ENCODE data around the gene ADK.

DNA sequence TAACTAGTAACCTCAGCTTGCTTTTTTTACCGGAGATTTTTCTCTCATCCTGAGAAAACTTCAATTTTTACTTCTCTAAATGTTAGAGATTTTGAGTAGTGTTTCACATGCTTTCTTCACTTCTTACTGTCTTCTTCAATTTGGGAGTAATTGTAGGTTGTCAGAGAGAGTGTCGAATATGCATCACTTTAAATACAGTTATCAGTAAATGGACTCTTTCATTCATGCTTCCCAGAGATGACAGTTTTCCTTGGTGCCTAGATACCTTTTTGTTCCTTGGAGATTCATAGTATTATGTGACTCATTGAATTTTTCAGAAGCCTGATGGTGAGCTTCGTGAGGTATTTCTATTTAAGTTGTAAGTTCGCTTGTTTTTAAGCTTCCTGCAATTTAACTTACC is 169.7 kb downstream of the ADK start:
- TF ChIP-seq POLR2A (IDR thresholded peaks at IDR 0.05), result no peak
- TF ChIP-seq, protein P1, sequence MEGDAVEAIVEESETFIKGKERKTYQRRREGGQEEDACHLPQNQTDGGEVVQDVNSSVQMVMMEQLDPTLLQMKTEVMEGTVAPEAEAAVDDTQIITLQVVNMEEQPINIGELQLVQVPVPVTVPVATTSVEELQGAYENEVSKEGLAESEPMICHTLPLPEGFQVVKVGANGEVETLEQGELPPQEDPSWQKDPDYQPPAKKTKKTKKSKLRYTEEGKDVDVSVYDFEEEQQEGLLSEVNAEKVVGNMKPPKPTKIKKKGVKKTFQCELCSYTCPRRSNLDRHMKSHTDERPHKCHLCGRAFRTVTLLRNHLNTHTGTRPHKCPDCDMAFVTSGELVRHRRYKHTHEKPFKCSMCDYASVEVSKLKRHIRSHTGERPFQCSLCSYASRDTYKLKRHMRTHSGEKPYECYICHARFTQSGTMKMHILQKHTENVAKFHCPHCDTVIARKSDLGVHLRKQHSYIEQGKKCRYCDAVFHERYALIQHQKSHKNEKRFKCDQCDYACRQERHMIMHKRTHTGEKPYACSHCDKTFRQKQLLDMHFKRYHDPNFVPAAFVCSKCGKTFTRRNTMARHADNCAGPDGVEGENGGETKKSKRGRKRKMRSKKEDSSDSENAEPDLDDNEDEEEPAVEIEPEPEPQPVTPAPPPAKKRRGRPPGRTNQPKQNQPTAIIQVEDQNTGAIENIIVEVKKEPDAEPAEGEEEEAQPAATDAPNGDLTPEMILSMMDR (IDR thresholded peaks at IDR 0.05 in 8 of 11, conservative IDR thresholded peaks at IDR 0.05 in 3 of 11), result no peak
- no peak for TF ChIP-seq POLR2AphosphoS5 (IDR thresholded peaks at IDR 0.05)
